ENCODE data around the gene KATNAL2.
"Not testable (repeated sequence)": the region's sequence is repeated elsewhere in the genome, so short reads cannot be mapped to it uniquely, and the experiment has no call there.

KATNAL2 gene

DNA sequence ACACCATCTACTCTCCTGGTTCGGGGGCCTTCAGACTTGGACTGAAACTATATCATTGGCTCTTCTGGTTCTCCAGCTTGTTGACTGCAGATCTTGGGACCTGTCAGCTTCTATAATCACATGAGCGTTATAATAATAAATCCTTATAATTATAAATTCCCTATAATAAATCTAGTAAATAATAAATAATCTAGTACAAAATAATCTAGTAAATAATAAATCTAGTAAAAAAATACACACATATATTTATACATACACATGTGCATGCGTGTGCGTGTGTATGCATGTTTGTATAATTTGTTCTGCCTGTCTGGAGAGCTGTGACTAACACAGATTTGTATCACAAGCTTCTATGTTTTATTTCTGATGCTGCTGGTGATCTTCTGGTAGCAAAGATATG is 40.8 kb downstream of the KATNAL2 start:
- TF ChIP-seq, protein P1, sequence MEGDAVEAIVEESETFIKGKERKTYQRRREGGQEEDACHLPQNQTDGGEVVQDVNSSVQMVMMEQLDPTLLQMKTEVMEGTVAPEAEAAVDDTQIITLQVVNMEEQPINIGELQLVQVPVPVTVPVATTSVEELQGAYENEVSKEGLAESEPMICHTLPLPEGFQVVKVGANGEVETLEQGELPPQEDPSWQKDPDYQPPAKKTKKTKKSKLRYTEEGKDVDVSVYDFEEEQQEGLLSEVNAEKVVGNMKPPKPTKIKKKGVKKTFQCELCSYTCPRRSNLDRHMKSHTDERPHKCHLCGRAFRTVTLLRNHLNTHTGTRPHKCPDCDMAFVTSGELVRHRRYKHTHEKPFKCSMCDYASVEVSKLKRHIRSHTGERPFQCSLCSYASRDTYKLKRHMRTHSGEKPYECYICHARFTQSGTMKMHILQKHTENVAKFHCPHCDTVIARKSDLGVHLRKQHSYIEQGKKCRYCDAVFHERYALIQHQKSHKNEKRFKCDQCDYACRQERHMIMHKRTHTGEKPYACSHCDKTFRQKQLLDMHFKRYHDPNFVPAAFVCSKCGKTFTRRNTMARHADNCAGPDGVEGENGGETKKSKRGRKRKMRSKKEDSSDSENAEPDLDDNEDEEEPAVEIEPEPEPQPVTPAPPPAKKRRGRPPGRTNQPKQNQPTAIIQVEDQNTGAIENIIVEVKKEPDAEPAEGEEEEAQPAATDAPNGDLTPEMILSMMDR (IDR thresholded peaks at IDR 0.05; ENCODE audit: low read depth, low read length), result no peak
- no peak for DNase-seq (ENCODE audit: low read depth in 2 of 2)
- H3K4me3 ChIP-seq (replicated peaks in 1 of 2; ENCODE audit: low read depth in 2 of 2, low read length in 2 of 2), result no peak overlapping the region

DNA sequence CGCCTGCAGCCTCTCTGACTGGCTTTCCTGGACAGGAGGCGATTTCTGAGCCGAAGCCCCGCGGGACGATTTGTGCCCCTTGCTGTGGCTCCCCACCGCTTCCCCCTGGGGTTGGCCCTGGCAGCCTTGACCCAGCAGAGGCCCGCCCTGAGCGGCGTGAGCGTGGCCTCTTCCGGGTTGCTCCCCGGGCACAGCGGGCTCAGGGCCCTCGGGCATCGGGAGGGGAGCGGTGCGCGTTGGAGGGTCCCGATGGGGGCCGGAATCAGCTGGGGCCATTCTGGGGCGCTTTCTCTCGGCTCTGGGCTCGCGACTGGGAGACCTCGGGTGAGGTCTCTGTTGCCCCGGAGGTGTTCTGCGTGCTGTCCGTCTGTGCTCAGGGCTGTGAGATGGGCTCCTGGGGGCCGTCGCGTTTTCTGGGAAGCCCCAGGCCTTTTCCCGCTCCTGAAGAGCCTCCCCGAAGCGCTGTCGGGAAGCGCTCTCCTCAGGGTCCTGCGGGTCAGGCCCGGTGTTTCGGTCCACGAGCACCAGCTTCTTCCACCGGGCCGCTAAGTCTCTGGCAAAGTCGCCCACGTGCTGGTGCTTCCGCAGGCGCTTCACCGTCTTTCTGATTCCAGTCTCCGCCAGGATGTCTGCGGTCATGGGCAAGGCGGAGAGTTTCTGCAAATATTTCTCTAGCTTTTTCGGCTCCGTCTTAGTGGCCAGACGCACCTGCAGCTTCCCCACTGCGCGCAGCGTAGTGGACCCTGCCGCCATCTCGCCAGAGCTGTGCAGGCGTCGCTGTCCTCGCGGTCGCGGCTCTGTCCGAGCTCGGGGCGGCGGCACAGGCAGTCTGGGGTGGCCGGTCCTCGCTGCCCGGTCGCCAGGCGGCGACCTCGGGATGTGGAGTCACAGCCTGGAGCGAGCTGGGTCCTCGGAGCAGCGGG is 46.5 kb downstream of the KATNAL2 start:
- not testable (repeated sequence) for H3K4me3 ChIP-seq (replicated peaks in 1 of 2; ENCODE audit: low read depth in 2 of 2, low read length in 2 of 2); DNase-seq (ENCODE audit: low read depth in 2 of 2)

DNA sequence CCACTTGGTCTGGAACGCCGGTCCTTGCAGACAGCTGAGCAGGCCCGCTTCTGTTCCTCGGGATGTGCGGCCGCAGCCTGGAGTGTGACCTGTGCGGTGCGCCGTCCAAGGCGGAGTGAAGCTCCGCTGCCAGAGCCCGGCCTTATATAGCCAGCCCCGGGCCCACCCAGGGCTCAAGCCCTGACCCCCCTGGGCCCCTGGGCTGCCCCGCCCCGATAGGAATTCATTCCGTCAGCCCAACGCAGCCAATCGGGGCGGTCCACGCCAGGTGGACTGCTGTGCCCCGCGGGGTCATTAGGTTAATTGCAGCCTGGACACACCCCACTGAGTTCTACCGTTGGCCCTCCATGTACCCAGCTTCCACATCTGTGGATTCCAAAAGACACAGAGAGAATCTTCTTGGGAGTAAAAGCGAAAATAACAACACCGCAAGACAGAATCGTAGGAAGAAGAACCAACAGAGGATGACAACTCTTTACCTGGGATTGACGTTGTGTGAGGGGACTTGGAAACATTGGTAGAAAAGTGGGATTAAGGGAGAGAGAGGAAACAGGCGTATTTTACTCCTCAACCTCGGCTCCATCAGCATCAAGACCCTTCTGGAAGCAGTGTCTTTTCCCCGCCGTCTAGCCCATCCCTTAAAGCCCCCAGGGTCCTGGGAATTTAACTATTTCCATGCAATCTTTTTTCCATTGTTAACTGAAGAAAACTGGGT is 47.3 kb downstream of the KATNAL2 start:
- not testable (repeated sequence) for DNase-seq (ENCODE audit: low read depth in 2 of 2); H3K4me3 ChIP-seq (replicated peaks in 1 of 2; ENCODE audit: low read depth in 2 of 2, low read length in 2 of 2)

DNA sequence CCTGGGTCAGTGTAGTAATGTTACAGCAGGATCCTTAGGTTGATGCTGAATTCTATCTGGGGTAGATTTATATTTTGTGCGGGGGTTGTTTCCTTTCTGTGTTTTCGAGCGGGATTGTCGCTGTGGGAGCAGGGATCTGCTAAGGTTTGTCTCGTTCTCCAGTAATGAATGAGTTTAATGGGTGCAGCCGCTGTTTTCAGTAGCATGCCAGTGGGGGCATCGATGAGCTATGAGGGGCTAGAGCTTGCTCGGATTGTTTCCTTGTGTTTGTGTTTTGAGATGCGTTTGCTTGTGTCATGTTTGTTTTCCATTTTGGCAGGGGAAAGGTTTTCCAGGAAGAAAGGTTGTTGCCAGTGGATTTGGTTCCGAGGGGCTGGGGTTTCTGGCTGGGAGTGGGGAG is 48.9 kb downstream of the KATNAL2 start:
- not testable (repeated sequence) for DNase-seq (ENCODE audit: low read depth in 2 of 2); H3K4me3 ChIP-seq (replicated peaks in 1 of 2; ENCODE audit: low read depth in 2 of 2, low read length in 2 of 2)

DNA sequence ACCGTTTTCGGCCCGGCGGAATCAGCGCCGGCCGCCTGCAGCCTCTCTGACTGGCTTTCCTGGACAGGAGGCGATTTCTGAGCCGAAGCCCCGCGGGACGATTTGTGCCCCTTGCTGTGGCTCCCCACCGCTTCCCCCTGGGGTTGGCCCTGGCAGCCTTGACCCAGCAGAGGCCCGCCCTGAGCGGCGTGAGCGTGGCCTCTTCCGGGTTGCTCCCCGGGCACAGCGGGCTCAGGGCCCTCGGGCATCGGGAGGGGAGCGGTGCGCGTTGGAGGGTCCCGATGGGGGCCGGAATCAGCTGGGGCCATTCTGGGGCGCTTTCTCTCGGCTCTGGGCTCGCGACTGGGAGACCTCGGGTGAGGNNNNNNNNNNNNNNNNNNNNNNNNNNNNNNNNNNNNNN is 52.1 kb downstream of the KATNAL2 start:
- not testable (repeated sequence) for H3K4me3 ChIP-seq (replicated peaks in 1 of 2; ENCODE audit: low read depth in 2 of 2, low read length in 2 of 2); DNase-seq (ENCODE audit: low read depth in 2 of 2)

DNA sequence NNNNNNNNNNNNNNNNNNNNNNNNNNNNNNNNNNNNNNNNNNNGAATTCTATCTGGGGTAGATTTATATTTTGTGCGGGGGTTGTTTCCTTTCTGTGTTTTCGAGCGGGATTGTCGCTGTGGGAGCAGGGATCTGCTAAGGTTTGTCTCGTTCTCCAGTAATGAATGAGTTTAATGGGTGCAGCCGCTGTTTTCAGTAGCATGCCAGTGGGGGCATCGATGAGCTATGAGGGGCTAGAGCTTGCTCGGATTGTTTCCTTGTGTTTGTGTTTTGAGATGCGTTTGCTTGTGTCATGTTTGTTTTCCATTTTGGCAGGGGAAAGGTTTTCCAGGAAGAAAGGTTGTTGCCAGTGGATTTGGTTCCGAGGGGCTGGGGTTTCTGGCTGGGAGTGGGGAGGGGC is 102.5 kb downstream of the KATNAL2 start:
- not testable (repeated sequence) for H3K4me3 ChIP-seq (replicated peaks in 1 of 2; ENCODE audit: low read depth in 2 of 2, low read length in 2 of 2)

DNA sequence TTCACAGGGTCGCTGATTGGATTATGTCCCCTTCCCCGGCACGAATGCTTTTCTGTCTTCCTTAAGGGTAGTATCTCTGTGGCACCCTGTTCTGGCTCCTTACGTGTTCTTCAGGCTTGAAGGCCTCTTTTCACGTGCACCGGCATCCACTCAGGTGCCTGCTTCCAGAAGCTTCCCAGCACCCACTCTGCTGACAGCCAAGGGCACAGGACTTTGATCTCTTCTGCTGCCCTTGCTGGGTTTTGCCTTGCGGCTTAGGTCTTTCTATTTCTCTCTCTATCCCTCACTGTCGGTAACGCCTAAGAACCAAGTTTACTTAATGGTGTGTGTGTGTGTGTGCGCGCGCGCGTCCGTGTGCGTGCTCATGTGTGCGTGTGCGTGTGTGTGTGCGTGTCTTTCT is 103.4 kb downstream of the KATNAL2 start:
- H3K4me3 ChIP-seq (replicated peaks in 1 of 2; ENCODE audit: low read depth in 2 of 2, low read length in 2 of 2); DNase-seq (ENCODE audit: low read depth in 2 of 2): not testable (repeated sequence)

More for the DNA sequence above, 102.5 kb downstream of the KATNAL2 start:
- not testable (repeated sequence) for DNase-seq (ENCODE audit: low read depth in 2 of 2)

DNA sequence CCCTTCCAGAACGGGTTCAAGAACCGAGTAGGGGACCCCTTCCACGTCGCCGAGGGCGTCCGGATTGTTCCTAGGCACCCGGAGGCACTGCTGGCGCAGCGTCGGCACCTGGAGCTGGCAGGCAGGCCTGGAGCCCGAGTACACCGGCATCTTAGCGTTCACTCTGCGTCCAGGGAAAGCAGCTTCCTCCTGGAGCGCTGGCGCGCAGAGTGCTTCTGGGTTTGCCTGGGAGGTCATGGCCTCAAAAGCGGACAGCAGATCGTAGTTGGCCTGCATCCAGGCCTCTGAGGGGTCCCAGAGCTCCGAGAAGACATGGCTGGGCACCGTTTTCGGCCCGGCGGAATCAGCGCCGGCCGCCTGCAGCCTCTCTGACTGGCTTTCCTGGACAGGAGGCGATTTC is 105.4 kb downstream of the KATNAL2 start:
- DNase-seq (ENCODE audit: low read depth in 2 of 2); H3K4me3 ChIP-seq (replicated peaks in 1 of 2; ENCODE audit: low read depth in 2 of 2, low read length in 2 of 2): not testable (repeated sequence)

DNA sequence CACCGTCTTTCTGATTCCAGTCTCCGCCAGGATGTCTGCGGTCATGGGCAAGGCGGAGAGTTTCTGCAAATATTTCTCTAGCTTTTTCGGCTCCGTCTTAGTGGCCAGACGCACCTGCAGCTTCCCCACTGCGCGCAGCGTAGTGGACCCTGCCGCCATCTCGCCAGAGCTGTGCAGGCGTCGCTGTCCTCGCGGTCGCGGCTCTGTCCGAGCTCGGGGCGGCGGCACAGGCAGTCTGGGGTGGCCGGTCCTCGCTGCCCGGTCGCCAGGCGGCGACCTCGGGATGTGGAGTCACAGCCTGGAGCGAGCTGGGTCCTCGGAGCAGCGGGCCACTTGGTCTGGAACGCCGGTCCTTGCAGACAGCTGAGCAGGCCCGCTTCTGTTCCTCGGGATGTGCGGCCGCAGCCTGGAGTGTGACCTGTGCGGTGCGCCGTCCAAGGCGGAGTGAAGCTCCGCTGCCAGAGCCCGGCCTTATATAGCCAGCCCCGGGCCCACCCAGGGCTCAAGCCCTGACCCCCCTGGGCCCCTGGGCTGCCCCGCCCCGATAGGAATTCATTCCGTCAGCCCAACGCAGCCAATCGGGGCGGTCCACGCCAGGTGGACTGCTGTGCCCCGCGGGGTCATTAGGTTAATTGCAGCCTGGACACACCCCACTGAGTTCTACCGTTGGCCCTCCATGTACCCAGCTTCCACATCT is 106.5 kb downstream of the KATNAL2 start:
- not testable (repeated sequence) for DNase-seq (ENCODE audit: low read depth in 2 of 2); H3K4me3 ChIP-seq (replicated peaks in 1 of 2; ENCODE audit: low read depth in 2 of 2, low read length in 2 of 2)

DNA sequence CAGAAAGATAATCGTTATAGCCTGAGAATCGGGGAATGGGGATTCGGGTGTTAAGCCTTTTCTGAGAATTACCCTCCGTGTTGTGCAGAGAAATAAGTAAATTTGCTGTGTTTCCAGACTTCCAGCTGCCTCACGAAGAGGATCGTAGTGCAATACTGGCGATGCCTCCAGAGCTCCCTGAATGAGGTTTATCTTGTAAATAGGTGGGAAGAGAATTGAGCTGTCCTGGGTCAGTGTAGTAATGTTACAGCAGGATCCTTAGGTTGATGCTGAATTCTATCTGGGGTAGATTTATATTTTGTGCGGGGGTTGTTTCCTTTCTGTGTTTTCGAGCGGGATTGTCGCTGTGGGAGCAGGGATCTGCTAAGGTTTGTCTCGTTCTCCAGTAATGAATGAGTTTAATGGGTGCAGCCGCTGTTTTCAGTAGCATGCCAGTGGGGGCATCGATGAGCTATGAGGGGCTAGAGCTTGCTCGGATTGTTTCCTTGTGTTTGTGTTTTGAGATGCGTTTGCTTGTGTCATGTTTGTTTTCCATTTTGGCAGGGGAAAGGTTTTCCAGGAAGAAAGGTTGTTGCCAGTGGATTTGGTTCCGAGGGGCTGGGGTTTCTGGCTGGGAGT is 108.3 kb downstream of the KATNAL2 start:
- DNase-seq (ENCODE audit: low read depth in 2 of 2), result not testable (repeated sequence)

DNA sequence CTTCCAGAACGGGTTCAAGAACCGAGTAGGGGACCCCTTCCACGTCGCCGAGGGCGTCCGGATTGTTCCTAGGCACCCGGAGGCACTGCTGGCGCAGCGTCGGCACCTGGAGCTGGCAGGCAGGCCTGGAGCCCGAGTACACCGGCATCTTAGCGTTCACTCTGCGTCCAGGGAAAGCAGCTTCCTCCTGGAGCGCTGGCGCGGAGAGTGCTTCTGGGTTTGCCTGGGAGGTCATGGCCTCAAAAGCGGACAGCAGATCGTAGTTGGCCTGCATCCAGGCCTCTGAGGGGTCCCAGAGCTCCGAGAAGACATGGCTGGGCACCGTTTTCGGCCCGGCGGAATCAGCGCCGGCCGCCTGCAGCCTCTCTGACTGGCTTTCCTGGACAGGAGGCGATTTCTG is 111.3 kb downstream of the KATNAL2 start:
- not testable (repeated sequence) for DNase-seq (ENCODE audit: low read depth in 2 of 2); H3K4me3 ChIP-seq (replicated peaks in 1 of 2; ENCODE audit: low read depth in 2 of 2, low read length in 2 of 2)

More for the DNA sequence above, 108.3 kb downstream of the KATNAL2 start:
- not testable (repeated sequence) for H3K4me3 ChIP-seq (replicated peaks in 1 of 2; ENCODE audit: low read depth in 2 of 2, low read length in 2 of 2)

DNA sequence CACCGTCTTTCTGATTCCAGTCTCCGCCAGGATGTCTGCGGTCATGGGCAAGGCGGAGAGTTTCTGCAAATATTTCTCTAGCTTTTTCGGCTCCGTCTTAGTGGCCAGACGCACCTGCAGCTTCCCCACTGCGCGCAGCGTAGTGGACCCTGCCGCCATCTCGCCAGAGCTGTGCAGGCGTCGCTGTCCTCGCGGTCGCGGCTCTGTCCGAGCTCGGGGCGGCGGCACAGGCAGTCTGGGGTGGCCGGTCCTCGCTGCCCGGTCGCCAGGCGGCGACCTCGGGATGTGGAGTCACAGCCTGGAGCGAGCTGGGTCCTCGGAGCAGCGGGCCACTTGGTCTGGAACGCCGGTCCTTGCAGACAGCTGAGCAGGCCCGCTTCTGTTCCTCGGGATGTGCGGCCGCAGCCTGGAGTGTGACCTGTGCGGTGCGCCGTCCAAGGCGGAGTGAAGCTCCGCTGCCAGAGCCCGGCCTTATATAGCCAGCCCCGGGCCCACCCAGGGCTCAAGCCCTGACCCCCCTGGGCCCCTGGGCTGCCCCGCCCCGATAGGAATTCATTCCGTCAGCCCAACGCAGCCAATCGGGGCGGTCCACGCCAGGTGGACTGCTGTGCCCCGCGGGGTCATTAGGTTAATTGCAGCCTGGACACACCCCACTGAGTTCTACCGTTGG is 112.4 kb downstream of the KATNAL2 start:
- not testable (repeated sequence) for DNase-seq (ENCODE audit: low read depth in 2 of 2)

DNA sequence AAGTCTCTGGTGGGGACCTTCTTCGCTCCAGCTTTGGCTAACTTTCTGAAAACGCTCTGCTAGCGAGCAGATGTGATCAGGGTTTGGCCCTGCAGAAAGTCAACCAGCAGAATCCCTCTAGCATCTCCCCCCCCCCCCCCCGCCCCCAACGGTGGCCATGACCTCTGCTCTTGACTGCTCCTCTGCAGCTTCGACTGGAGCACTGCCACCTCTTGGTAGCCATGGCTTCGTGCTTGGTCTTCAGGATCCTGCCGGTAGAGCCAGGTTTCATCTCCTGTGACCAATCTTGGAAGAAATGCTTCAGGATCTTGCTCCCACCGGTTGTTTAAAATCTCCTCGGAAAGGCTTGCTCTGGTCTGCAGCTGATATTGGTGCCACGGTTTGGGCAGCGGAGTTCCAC is 113.5 kb downstream of the KATNAL2 start:
- not testable (repeated sequence) for H3K4me3 ChIP-seq (replicated peaks in 1 of 2; ENCODE audit: low read depth in 2 of 2, low read length in 2 of 2); DNase-seq (ENCODE audit: low read depth in 2 of 2)

More for the DNA sequence above, 112.4 kb downstream of the KATNAL2 start:
- not testable (repeated sequence) for H3K4me3 ChIP-seq (replicated peaks in 1 of 2; ENCODE audit: low read depth in 2 of 2, low read length in 2 of 2)
